Erythroblast (primary cell): ENCODE data around the gene MAGED2.
"Not testable (repeated sequence)": the region's sequence is repeated elsewhere in the genome, so short reads cannot be mapped to it uniquely, and the experiment has no call there.

ENCODE experiments used
- DNase-seq, 2 experiments: peaks; one replicate each; lab custom pipeline; 2025; lab: John Stamatoyannopoulos, UW
- GATA1 ChIP-seq: IDR thresholded peaks from 2 replicates; pipeline ENCODE4 v1.6.1; 2011; ENCODE audit warnings: low read depth, mild to moderate bottlenecking, control low read depth, low read length, moderate library complexity
- POLR2A ChIP-seq: IDR thresholded peaks from 2 replicates; pipeline ENCODE4 v1.6.1; 2011; ENCODE audit warnings: mild to moderate bottlenecking, low read length

The MAGED2 gene

DNA sequence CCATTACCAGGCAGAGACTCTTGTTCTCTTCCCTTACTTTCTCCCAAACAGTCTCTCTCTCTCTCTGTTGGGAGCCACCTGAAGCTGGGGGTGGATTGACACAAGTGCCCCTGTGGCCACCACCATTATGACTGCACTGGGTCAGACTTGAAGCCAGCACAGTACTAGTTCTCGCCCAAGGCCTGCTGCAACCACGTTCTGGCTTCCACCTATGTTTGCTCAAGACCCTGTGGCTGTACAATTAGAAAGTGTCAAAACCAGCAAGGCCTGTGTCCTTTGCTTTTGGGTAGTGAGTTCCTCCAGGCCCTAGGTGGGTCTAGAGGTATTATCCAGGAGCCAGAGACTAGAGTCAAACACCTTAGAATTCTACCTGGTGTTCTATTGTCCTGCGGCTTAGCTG, 31.0 kb downstream of the MAGED2 start:
- no peak for TF ChIP-seq GATA1
- TF ChIP-seq POLR2A = no peak
- no peak for DNase-seq

DNA sequence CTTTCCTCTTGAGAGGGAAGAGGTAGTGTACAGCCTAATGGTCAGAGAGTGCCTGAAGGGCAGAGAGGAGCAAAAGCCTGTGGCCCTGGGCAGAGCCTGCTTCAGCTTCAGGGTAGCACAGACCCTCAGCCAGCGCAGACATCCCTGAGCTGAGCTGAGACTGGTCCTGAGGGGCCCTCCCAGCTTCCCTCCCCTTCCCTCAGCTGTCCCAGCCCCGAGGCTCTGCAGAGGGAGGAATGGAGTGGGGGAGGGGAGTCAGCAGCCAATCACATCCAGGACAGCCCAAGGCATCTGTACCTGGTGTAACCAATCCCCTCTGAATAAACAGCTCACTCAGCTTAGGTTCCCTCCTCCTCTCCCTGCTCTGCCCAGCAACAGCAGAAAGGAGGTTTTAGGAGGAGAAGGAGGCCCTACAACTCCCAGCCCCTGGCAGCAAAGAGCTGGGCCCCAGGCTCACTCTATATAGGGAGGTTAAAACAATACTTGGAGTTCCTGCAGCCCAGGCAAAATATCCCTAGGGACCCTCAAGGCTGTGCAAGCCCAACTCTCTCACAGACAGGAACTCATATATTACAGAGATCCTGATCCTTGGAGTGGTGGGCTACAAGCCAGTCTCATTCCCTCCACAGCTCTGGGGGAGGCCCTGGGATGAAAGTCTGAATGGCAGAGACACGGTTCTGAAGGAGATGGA, 33.8 kb downstream of the MAGED2 start:
- DNase-seq = not testable (repeated sequence)

DNA sequence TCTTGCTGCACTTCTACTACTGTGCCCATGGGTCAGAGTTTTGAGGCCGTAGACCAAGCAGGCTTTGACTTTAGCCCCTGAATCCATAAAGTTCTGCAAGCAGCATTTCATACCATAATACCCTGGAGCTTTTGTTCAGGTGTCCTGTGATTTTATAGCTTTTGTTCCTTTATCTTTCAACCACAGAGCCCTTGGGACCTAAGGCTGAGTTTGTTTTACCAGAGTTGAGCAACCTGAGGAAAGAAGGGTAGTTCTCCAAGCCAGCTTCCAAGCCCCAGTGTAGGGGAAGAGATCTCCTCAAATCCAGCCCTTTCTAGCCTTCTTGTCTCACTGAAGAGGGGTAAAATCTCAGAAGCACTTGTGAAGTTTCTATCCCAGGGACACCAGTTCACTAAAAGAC, 35.1 kb downstream of the MAGED2 start:
- no peak for DNase-seq
- TF ChIP-seq POLR2A = no peak
- TF ChIP-seq GATA1 = no peak

DNA sequence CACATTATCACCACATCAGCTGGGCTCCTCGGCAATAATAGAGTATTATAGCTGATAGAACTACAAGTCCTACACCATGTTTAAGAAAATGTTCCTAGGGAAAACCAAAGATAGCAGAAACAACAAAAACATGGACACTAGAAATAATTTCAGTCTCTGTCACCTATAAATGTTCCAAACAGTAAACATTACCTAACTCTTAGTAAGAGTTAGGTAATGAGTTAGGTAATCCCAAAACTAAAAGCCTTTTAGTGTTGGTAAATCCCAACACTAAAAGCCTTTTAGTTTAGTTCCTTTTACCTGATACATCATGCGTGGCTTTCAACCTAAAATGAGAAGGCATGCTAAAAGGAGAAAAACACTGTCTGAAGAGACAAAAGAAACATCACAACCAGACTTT, 35.5 kb downstream of the MAGED2 start:
- TF ChIP-seq POLR2A (no peak), GATA1 (no peak)

DNA sequence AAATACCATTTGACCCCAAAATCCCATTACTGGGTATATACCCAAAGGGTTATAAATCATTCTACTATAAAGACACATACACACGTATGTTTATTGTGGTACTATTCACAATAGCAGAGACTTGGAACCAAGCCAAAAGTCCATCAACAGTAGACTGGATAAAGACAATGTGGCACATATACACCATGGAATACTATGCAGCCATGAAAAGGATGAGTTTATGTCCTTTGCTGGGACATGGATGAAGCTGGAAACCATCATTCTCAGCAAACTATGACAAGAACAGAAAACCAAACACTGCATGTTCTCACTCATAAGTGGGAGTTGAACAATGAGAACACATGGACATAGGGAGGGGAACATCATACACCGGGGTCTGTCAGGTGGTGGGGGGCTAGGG, 40.2 kb downstream of the MAGED2 start:
- not testable (repeated sequence) for DNase-seq

More for the DNA sequence above, 35.5 kb downstream of the MAGED2 start:
- DNase-seq = no peak

DNA sequence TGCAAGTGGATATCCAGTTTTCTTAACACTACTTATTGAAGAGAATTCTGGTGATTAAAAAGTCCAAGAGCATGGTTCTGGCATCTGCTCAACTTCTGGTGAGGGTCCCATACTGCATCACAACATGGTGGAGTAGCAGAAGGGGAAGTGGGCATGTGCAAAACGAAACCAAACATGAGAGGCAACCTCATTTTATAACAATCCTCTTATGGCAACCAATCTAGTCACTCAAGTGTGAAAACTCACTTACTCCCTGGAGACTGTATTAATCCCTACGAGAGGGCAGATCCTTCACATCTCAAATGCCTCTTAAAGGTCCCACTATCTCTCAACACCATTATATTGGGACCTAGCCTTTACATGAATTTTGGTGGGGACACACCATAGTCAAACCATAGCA, 57.7 kb downstream of the MAGED2 start:
- TF ChIP-seq GATA1 (no peak), POLR2A (no peak)
- no peak for DNase-seq
